Measurements from ENCODE around the gene SLC38A3.
"Not testable (repeated sequence)": the region's sequence is repeated elsewhere in the genome, so short reads cannot be mapped to it uniquely, and the experiment has no call there.

SLC38A3 gene

GRCh38 chr3:50205413-50206276 lies 574 bp downstream of the SLC38A3 start:
- Histone ChIP-seq H3K27me3 (peaks cover 78% of the 10 kb centered on the region), H3K9me3 (no peaks in the 10 kb centered on the region)

DNA sequence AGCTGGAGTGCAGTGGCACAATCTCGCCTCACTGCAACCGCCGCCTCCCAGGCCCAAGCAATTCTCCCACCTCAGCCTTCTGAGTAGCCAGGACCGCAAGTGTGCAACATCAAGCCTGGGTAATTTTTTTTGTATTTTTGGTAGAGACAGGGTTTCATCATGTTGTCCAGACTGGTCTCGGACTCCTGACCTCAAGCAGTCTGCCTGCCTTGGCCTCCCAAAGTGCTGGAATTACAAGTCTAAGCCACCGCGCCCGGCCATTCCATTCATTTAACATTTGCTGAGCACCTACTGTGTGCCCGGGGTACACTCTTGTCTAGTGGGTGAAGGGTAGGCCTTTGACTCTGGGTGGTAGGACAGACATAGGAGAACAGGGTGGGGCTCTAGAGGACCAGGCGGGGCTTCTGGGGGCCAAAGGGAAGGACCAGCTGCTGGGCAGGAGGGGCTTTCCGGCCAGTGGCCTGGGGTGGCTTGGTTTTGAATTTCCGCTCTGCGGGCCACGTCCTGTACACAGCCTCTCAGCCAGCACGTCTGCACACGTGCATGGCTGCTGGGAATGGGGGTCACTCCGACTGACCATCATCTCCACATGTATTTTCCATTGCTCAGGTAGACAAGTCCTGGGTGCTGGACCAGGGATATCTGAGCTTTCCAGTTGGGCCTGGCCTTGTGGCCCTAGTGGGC lies 2.4 kb downstream of the SLC38A3 start:
- no peak for TF ChIP-seq CTCF (IDR thresholded peaks at IDR 0.05)
- Histone ChIP-seq H3K36me3 (no peaks in the 10 kb centered on the region), H3K4me1 (ENCODE audit: control insufficient read depth in 1 of 2, insufficient read depth in 1 of 2, low read depth in 1 of 2, low read length in 1 of 2) (peaks cover 0 to 12% of the 10 kb centered on the region in 2 experiments), H3K9me3 (no peaks in the 10 kb centered on the region), H3K27me3 (peaks cover 59% of the 10 kb centered on the region), H3K4me3 (ENCODE audit: low read depth in 1 of 2, low read length in 1 of 2) (no peak overlapping the region), H3K27ac (no peak overlapping the region)

More at GRCh38 chr3:50205413-50206276, 574 bp downstream of the SLC38A3 start:
- no peak overlapping the region for H3K27ac ChIP-seq
- no peak overlapping the region for H3K4me3 ChIP-seq (ENCODE audit: low read depth in 1 of 2, low read length in 1 of 2)
- H3K4me1 ChIP-seq (ENCODE audit: control insufficient read depth in 1 of 2, insufficient read depth in 1 of 2, low read depth in 1 of 2, low read length in 1 of 2), result peaks cover 0 to 12% of the 10 kb centered on the region in 2 experiments
- TF ChIP-seq CTCF (IDR thresholded peaks at IDR 0.05), result no peak
- H3K36me3 ChIP-seq, result no peaks in the 10 kb centered on the region

- Histone ChIP-seq H3K4me1 (ENCODE audit: control insufficient read depth in 1 of 2, insufficient read depth in 1 of 2, low read depth in 1 of 2, low read length in 1 of 2) (peaks cover 0 to 12% of the 10 kb centered on the region in 2 experiments), H3K4me3 (ENCODE audit: low read depth in 1 of 2, low read length in 1 of 2) (no peak overlapping the region), H3K27ac (no peak overlapping the region), H3K9me3 (no peaks in the 10 kb centered on the region), H3K36me3 (no peaks in the 10 kb centered on the region), H3K27me3 (peaks cover 46% of the 10 kb centered on the region)
- no peak for TF ChIP-seq CTCF (IDR thresholded peaks at IDR 0.05)
These were observed 3.7 kb downstream of the SLC38A3 start for GRCh38 chr3:50208677-50209344.

- no peak for TF ChIP-seq CTCF (IDR thresholded peaks at IDR 0.05)
- no peaks in the 10 kb centered on the region for H3K36me3 ChIP-seq
- H3K27ac ChIP-seq, result no peak overlapping the region
- no peaks in the 10 kb centered on the region for H3K9me3 ChIP-seq
- H3K27me3 ChIP-seq, result peaks cover 33% of the 10 kb centered on the region
- H3K4me1 ChIP-seq (ENCODE audit: control insufficient read depth in 1 of 2, insufficient read depth in 1 of 2, low read depth in 1 of 2, low read length in 1 of 2), result peaks cover 0 to 8% of the 10 kb centered on the region in 2 experiments
- no peak overlapping the region for H3K4me3 ChIP-seq (ENCODE audit: low read depth in 1 of 2, low read length in 1 of 2)
These were observed 5.1 kb downstream of the SLC38A3 start for GRCh38 chr3:50210176-50210509.

GRCh38 chr3:50210510-50211367 lies 5.7 kb downstream of the SLC38A3 start:
- peaks cover 27% of the 10 kb centered on the region for H3K27me3 ChIP-seq
- TF ChIP-seq CTCF (IDR thresholded peaks at IDR 0.05), result no peak

DNA sequence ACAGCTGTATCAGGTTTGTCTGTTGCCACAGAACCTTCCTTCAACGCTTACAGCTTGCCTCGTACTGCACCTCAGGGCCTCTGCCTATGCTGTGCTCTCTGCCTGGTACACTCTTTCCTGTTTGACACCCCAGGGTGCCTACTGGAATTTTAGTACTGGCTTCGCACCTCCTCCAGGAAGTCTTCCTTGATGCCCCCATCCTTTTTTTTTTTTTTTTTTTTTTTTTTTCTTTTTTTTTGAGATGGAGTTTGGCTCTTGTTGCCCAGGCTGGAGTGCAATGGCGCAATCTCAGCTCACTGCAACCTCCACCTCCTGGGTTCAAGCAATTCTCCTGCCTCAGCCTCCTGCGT lies 6.3 kb downstream of the SLC38A3 start:
- not testable (repeated sequence) for H3K36me3 ChIP-seq; H3K4me3 ChIP-seq (ENCODE audit: low read depth in 1 of 2, low read length in 1 of 2); H3K4me1 ChIP-seq (ENCODE audit: control insufficient read depth in 1 of 2, insufficient read depth in 1 of 2, low read depth in 1 of 2, low read length in 1 of 2); H3K27ac ChIP-seq; H3K9me3 ChIP-seq
- peaks cover 21% of the 10 kb centered on the region for H3K27me3 ChIP-seq

More at GRCh38 chr3:50210510-50211367, 5.7 kb downstream of the SLC38A3 start:
- Histone ChIP-seq H3K9me3 (no peaks in the 10 kb centered on the region), H3K36me3 (no peaks in the 10 kb centered on the region), H3K4me1 (ENCODE audit: control insufficient read depth in 1 of 2, insufficient read depth in 1 of 2, low read depth in 1 of 2, low read length in 1 of 2) (peaks cover 0 to 2% of the 10 kb centered on the region in 2 experiments), H3K4me3 (ENCODE audit: low read depth in 1 of 2, low read length in 1 of 2) (no peak overlapping the region), H3K27ac (no peak overlapping the region)

Measured in neutrophil (primary cell).